Measurements from ENCODE around the gene PALD1. TPM values are rescaled to one million over a fixed set of nuclear protein-coding genes. Genes with fewer than 3 reads are reported as not detected.
A peak's percentile ranks its signal among the peaks of the same experiment; 100 is the strongest.

PALD1 gene
- total and polyA plus RNA-seq, 9 of the 15 experiments (the other 6 are each of a cell fraction or from before 2014, with no cell fraction given), result 0.03 to 0.29 (median 0.09) TPM; not detected in 2

- TF ChIP-seq NR2C2 (CRISPR knock-in tag; IDR thresholded peaks at IDR 0.05) (no peak), NR2C2 (tag; IDR thresholded peaks at IDR 0.05) (no peak), ZNF707 (CRISPR knock-in tag; conservative IDR thresholded peaks at IDR 0.05) (no peak), ZBTB11 (CRISPR knock-in tag; IDR thresholded peaks at IDR 0.05) (no peak), HBP1 (CRISPR knock-in tag; IDR thresholded peaks at IDR 0.05) (no peak), ADNP (tag; IDR thresholded peaks at IDR 0.05) (peak; percentile 56; the same call in 1 of the 2 replicates), SMAD4 (CRISPR knock-in tag; conservative IDR thresholded peaks at IDR 0.05) (0 out of 2 replicates have a peak, but pooled peaks have one; percentile 12), ZBED1 (IDR thresholded peaks at IDR 0.05) (no peak), FOS (IDR thresholded peaks at IDR 0.05; ENCODE audit: extremely low read depth, insufficient read length) (peak; percentile 59), CBX3 (IDR thresholded peaks at IDR 0.05; ENCODE audit: borderline replicate concordance in 1 of 2, low read length in 2 of 2) (peak in 1 of 2 experiments; percentile 34; a peak in 1 of 3 replicates), RAD51 (IDR thresholded peaks at IDR 0.05; ENCODE audit: borderline replicate concordance, low read depth) (peak; percentile 93), CHAMP1 (IDR thresholded peaks at IDR 0.05) (0 out of 2 replicates have a peak, but pooled peaks have one; percentile 36), MAFG (tag; conservative IDR thresholded peaks at IDR 0.05) (no peak), BCLAF1 (IDR thresholded peaks at IDR 0.05; ENCODE audit: borderline replicate concordance in 1 of 2, control insufficient read depth in 1 of 2, low read depth in 2 of 2, low read length in 1 of 2) (no peak)
Observed at GRCh38 chr10:70579234-70580002, 100.9 kb downstream of the PALD1 start (continued).
